ENCODE results near the gene GANC. TPM values are rescaled to one million over a fixed set of nuclear protein-coding genes. Genes with fewer than 3 reads are reported as not detected.

GANC gene, protein sequence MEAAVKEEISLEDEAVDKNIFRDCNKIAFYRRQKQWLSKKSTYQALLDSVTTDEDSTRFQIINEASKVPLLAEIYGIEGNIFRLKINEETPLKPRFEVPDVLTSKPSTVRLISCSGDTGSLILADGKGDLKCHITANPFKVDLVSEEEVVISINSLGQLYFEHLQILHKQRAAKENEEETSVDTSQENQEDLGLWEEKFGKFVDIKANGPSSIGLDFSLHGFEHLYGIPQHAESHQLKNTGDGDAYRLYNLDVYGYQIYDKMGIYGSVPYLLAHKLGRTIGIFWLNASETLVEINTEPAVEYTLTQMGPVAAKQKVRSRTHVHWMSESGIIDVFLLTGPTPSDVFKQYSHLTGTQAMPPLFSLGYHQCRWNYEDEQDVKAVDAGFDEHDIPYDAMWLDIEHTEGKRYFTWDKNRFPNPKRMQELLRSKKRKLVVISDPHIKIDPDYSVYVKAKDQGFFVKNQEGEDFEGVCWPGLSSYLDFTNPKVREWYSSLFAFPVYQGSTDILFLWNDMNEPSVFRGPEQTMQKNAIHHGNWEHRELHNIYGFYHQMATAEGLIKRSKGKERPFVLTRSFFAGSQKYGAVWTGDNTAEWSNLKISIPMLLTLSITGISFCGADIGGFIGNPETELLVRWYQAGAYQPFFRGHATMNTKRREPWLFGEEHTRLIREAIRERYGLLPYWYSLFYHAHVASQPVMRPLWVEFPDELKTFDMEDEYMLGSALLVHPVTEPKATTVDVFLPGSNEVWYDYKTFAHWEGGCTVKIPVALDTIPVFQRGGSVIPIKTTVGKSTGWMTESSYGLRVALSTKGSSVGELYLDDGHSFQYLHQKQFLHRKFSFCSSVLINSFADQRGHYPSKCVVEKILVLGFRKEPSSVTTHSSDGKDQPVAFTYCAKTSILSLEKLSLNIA (N-terminal part only)
- 5.7 TPM for polyA plus RNA-seq (2012; ENCODE audit: insufficient read length, low read depth)

DNA sequence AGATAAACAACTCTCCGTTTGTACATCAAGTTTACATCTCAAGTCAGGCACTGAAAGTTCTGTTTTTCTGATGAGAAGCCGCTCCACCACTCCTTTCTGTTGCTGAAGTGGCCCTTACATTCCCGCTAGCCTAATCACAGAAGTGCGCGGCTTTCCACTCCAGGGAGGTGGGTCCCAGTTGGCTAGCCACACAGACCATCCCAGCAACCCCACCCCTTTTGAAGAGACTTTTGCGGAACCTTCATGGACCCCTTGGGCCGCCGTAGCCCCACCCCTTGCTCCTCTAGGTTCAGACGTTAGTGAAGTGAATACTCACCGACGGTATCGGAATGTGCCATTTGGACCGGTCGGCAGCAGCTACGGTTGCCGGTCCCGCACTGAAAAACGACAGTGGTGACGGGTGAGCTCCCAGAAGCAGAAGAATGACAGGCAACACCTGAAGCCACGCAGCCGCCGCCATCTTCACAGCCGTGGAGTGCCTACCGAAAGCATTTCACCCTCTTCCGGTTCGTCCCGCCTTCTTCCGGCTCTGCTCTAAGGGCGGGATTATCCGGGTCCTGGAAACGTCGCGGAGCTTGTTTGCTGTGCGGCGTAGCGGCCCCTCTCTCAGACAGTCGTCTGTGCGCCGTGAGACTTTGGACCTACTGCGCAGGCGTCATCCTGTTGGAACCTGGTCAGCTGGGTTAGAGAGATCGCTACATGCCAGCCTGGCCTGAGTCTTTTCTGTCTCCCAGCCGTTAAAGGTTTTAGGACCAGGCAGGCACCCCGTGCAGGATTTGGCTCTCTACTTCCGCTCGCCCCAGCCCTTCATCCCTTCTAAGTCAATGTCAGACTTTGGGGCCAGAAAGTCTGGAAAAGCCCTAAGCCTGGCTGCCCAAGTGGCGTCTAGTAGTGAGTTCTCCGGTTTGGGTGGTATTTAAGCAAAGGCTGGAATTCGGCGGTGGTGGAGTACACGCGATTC, at the start of gene GANC, which contains the start of gene TMEM87A:
Gene GANC, plus strand, starts transcription at position 263 of the 961 bp plus-strand sequence. CDS start 1,281 bp downstream, outside the sequence.
Gene TMEM87A, minus strand, starts transcription at position 495 of the 961 bp plus-strand sequence. Its CDS starts 35 bp downstream, at position 460.
- TF ChIP-seq POLR2AphosphoS5 (IDR thresholded peaks at IDR 0.05; ENCODE audit: low read depth, low read length) (peak; percentile 93), FOXP2 (optimal IDR thresholded peaks at IDR 0.05; ENCODE audit: borderline replicate concordance, extremely low read depth, extremely low read length, insufficient read depth) (peak; percentile 64), SIN3A (IDR thresholded peaks at IDR 0.05; ENCODE audit: borderline replicate concordance, insufficient read depth, low read length) (peak; percentile 65; the same call in 1 of the 2 replicates), TAF1 (IDR thresholded peaks at IDR 0.05; ENCODE audit: borderline replicate concordance, insufficient read depth, low read length) (peak; percentile 89; the same call in 1 of the 2 replicates)
- TF ChIP-seq, protein P1, sequence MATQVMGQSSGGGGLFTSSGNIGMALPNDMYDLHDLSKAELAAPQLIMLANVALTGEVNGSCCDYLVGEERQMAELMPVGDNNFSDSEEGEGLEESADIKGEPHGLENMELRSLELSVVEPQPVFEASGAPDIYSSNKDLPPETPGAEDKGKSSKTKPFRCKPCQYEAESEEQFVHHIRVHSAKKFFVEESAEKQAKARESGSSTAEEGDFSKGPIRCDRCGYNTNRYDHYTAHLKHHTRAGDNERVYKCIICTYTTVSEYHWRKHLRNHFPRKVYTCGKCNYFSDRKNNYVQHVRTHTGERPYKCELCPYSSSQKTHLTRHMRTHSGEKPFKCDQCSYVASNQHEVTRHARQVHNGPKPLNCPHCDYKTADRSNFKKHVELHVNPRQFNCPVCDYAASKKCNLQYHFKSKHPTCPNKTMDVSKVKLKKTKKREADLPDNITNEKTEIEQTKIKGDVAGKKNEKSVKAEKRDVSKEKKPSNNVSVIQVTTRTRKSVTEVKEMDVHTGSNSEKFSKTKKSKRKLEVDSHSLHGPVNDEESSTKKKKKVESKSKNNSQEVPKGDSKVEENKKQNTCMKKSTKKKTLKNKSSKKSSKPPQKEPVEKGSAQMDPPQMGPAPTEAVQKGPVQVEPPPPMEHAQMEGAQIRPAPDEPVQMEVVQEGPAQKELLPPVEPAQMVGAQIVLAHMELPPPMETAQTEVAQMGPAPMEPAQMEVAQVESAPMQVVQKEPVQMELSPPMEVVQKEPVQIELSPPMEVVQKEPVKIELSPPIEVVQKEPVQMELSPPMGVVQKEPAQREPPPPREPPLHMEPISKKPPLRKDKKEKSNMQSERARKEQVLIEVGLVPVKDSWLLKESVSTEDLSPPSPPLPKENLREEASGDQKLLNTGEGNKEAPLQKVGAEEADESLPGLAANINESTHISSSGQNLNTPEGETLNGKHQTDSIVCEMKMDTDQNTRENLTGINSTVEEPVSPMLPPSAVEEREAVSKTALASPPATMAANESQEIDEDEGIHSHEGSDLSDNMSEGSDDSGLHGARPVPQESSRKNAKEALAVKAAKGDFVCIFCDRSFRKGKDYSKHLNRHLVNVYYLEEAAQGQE (IDR thresholded peaks at IDR 0.05; ENCODE audit: insufficient read depth in 1 of 2, low read depth in 2 of 2, low read length in 2 of 2) = 0 out of 4 replicates have a peak, but pooled peaks of 1 of the 2 experiments have one; percentile 5

DNA sequence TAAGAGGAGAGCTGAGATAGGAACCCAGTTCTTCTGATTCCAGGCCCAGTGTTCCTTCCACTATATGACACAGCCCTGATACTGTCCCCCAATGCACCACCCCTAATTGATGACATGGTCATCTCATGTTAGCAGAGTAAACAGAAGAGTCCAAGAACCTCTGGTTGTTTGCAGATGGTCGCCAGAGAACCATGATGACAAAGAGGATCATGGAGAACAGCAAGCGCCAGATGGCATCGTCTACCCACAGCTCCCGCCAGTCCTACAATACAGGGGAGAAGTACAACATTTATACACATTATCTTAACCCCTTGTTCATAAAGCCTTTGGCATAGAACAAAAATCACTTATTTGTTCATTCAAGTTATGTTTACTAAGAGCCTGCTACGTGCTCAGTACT, 46.4 kb upstream of the GANC start:
- no peak for TF ChIP-seq FOXP2 (optimal IDR thresholded peaks at IDR 0.05; ENCODE audit: borderline replicate concordance, extremely low read depth, extremely low read length, insufficient read depth)
- TF ChIP-seq, protein P1 (IDR thresholded peaks at IDR 0.05; ENCODE audit: insufficient read depth in 1 of 2, low read depth in 2 of 2, low read length in 2 of 2) = no peak
- no peak for TF ChIP-seq POLR2AphosphoS5 (IDR thresholded peaks at IDR 0.05; ENCODE audit: low read depth, low read length)
- TF ChIP-seq SIN3A (IDR thresholded peaks at IDR 0.05; ENCODE audit: borderline replicate concordance, insufficient read depth, low read length) = no peak
- no peak for TF ChIP-seq TAF1 (IDR thresholded peaks at IDR 0.05; ENCODE audit: borderline replicate concordance, insufficient read depth, low read length)

DNA sequence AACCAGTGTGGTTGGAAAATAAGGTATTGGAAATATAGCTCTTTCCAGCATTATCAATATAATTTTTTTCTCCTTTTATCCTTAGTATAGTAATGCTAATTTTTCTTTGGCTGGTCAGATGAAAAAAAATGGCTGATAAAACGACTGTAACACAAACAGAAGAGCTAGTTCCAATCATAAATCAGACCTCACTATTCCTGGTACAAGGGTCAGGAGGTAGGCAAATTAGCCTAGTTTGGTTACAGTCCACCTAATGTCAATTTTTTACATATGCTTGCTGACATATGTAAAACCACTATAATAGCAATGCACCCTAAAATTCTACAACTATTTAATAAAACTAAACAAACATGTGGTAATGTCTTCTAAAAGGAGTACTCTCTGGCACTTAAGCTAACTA, 45.0 kb upstream of the GANC start:
- no peak for TF ChIP-seq POLR2AphosphoS5 (IDR thresholded peaks at IDR 0.05; ENCODE audit: low read depth, low read length)

DNA sequence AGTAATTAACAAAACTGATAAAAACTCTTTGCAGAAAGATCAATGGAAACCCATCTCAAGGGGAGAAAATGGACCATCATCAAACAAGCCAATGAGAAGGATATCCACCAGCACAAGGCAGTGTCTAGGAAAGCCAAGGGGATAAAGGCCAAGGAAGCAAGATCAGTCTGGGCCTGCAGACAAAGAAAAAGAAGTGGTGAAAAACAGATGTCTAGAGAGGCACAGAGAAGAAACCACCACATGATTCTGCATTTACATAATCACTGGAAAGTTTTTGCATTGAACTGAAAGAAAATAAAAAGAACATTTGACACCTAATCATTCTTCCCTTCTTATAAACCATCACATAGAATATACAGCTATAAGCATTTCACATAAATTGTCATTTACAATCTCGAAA, 41.9 kb upstream of the GANC start:
- TF ChIP-seq, protein P1 (IDR thresholded peaks at IDR 0.05; ENCODE audit: insufficient read depth in 1 of 2, low read depth in 2 of 2, low read length in 2 of 2) = no peak
- TF ChIP-seq TAF1 (IDR thresholded peaks at IDR 0.05; ENCODE audit: borderline replicate concordance, insufficient read depth, low read length) (no peak), POLR2AphosphoS5 (IDR thresholded peaks at IDR 0.05; ENCODE audit: low read depth, low read length) (no peak), SIN3A (IDR thresholded peaks at IDR 0.05; ENCODE audit: borderline replicate concordance, insufficient read depth, low read length) (no peak)
